ENCODE measurements around the gene ZER1. TPM values are rescaled to one million over a fixed set of nuclear protein-coding genes. Genes with fewer than 3 reads are reported as not detected.

Gene ZER1
- polyA plus RNA-seq, 1 donor from 2014 or later: 30.6 TPM

- H3K27ac ChIP-seq (ENCODE audit: low read length): no peak overlapping the region
- H2AFZ ChIP-seq (ENCODE audit: low read depth, low read length): no peak overlapping the region
- H3K4me2 ChIP-seq (ENCODE audit: low read length): no peak overlapping the region
- TF ChIP-seq RAD21 (conservative IDR thresholded peaks at IDR 0.05) (no peak), CTCF (IDR thresholded peaks at IDR 0.05; ENCODE audit: poor library complexity, severe bottlenecking) (no peak), EZH2 (IDR thresholded peaks at IDR 0.05; ENCODE audit: borderline replicate concordance, insufficient read depth, low read length, poor library complexity, severe bottlenecking) (no peak), MXI1 (conservative IDR thresholded peaks at IDR 0.05; ENCODE audit: poor library complexity, severe bottlenecking) (no peak), REST (IDR thresholded peaks at IDR 0.05; ENCODE audit: borderline replicate concordance) (no peak), EP300 (conservative IDR thresholded peaks at IDR 0.05; ENCODE audit: poor library complexity, severe bottlenecking) (no peak), TAF1 (IDR thresholded peaks at IDR 0.05; ENCODE audit: low read depth) (no peak), POLR2AphosphoS5 (IDR thresholded peaks at IDR 0.05) (no peak), SMC3 (conservative IDR thresholded peaks at IDR 0.05; ENCODE audit: poor library complexity) (no peak)
- no peak overlapping the region for H3K4me3 ChIP-seq (ENCODE audit: low read length)
- H3K9me2 ChIP-seq (ENCODE audit: insufficient read depth, low read length): no peaks in the 10 kb centered on the region
- no peaks in the 10 kb centered on the region for H4K20me1 ChIP-seq (ENCODE audit: insufficient read depth)
- no peak overlapping the region for H3K9ac ChIP-seq (ENCODE audit: low read length)
- H3K36me3 ChIP-seq (ENCODE audit: insufficient read depth, low read length): no peaks in the 10 kb centered on the region
- H3K27me3 ChIP-seq (ENCODE audit: insufficient read depth, low read depth, low read length): no peaks in the 10 kb centered on the region
- no peaks in the 10 kb centered on the region for H3F3A ChIP-seq (ENCODE audit: insufficient read depth, low read length, poor library complexity, severe bottlenecking)
- peaks cover 20% of the 10 kb centered on the region for H3K79me2 ChIP-seq (replicated peaks; ENCODE audit: insufficient read depth, low read length)
- H3K9me3 ChIP-seq (ENCODE audit: low read length): no peaks in the 10 kb centered on the region
These were observed 3.1 kb downstream of the ZER1 start for GRCh38 chr9:128768606-128769005.

- no peaks in the 10 kb centered on the region for H3K36me3 ChIP-seq (ENCODE audit: insufficient read depth, low read length)
- no peaks in the 10 kb centered on the region for H3K9me3 ChIP-seq (ENCODE audit: low read length)
- H3K27ac ChIP-seq (ENCODE audit: low read length): no peak overlapping the region
- H2AFZ ChIP-seq (ENCODE audit: low read depth, low read length): no peak overlapping the region
- H3K9me2 ChIP-seq (ENCODE audit: insufficient read depth, low read length): no peaks in the 10 kb centered on the region
- TF ChIP-seq TAF1 (IDR thresholded peaks at IDR 0.05; ENCODE audit: low read depth) (no peak), REST (IDR thresholded peaks at IDR 0.05; ENCODE audit: borderline replicate concordance) (no peak), POLR2AphosphoS5 (IDR thresholded peaks at IDR 0.05) (no peak), SMC3 (conservative IDR thresholded peaks at IDR 0.05; ENCODE audit: poor library complexity) (no peak), MXI1 (conservative IDR thresholded peaks at IDR 0.05; ENCODE audit: poor library complexity, severe bottlenecking) (no peak), RAD21 (conservative IDR thresholded peaks at IDR 0.05) (no peak), CTCF (IDR thresholded peaks at IDR 0.05; ENCODE audit: poor library complexity, severe bottlenecking) (no peak), EP300 (conservative IDR thresholded peaks at IDR 0.05; ENCODE audit: poor library complexity, severe bottlenecking) (no peak), EZH2 (IDR thresholded peaks at IDR 0.05; ENCODE audit: borderline replicate concordance, insufficient read depth, low read length, poor library complexity, severe bottlenecking) (no peak)
- no peak overlapping the region for H3K4me3 ChIP-seq (ENCODE audit: low read length)
- H4K20me1 ChIP-seq (ENCODE audit: insufficient read depth): no peaks in the 10 kb centered on the region
- H3K27me3 ChIP-seq (ENCODE audit: insufficient read depth, low read depth, low read length): no peaks in the 10 kb centered on the region
- no peak overlapping the region for H3K4me2 ChIP-seq (ENCODE audit: low read length)
- H3K9ac ChIP-seq (ENCODE audit: low read length): no peak overlapping the region
- peaks cover 15% of the 10 kb centered on the region for H3K79me2 ChIP-seq (replicated peaks; ENCODE audit: insufficient read depth, low read length)
- H3F3A ChIP-seq (ENCODE audit: insufficient read depth, low read length, poor library complexity, severe bottlenecking): no peaks in the 10 kb centered on the region
These were observed 6.2 kb downstream of the ZER1 start for GRCh38 chr9:128765499-128765898.

All from neural cell (in vitro differentiated cells).